CD4-positive, alpha-beta T cell treated with Interleukin-21 for 1 hour (primary cell): ENCODE results near the gene NOXO1.

Source experiments
- DNase-seq: peaks from one replicate; pipeline ENCODE4 v3.0.0-alpha.2; 2020

NOXO1 gene

DNA sequence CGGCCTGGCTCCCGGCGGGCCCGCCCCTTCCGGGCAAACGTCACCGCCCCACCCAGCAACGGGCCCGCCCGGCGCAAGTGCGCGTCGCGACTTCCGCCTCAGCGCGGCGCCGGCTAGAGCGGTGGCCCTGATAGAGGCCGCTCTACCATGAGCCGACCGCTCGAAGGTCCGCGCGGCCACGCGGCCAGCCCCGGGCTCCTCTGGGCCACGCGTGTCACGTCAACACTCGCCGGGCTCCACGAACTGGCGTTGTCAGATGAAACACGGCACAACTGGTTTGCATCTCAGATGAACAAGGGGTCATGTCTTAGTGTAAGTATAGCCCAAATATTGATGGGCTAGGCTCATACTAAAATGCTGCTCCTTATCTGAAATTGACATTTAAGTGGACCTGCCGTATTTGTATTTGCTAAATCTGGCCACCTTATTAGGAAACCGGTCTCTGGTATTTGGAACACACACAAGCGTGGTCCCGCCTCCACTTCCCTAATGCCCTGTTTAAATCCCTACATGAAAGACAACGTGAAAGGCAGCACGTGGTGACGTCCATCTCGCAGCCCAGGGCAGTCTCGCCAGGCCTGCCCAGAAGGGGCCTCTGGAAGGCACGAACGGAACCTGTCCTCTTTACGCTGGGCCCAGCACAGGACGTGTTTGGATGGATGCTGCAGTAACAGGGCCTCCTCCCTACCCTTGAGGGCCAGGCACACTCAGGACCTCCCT, 28.7 kb upstream of the NOXO1 start, which contains the start of gene ZNF598:
TSS of gene ZNF598 (minus strand) at position 31 of the 720 bp plus-strand sequence.
- peak; percentile 80 for DNase-seq

DNA sequence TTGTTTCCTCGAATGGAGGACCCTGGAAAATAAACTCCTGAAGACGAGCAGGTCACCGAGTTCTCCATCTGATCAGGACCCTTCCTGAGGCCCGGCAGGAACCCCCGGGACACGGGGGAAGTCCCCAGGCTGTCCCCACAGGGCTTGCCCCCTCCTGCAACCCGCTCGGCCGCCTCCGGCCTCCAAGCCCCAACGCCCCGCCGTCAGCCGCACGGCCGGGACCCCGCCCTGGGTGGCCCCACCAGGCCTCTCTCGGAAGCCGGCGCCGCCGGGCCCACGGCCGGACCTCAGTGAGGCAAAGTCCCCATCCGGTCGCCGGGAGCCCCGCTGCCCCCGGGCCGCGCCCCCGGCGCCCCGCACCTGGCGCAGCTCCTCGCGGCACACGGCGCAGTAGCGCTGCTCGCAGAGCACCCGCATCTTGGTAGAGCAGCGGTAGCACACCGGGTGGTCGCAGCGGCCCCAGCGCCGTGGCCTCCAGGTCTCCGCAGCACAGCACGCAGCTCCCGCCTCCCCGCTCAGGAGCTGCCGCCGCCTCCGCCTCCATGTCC, 28.0 kb upstream of the NOXO1 start:
- no peak for DNase-seq

DNA sequence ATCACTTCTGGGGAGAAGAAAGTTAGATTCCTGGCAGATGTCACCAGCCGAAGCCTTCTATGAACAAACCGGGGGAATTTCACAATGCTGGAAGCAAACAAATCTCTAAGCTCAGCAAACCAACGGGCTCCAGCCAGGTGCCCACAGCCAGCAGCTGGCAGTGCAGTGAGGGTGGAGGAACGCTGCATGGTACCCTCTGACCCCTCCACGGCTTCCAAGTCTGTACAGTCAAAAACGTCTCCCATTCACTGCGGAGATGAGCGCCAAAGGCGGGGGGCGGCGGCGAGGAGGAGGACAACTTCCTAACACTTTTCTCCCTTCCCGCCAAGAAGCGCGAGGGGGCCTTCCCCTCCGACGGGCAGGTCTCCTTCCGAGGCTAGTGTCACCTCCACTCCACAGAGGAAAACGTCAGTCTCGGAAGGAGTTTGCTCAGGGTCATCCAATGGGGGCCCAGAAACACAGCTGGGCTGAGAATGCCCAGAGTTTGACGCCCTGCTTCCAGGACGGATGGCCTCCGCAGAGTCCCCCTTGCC, 27.4 kb upstream of the NOXO1 start:
- DNase-seq = peak; percentile 34

DNA sequence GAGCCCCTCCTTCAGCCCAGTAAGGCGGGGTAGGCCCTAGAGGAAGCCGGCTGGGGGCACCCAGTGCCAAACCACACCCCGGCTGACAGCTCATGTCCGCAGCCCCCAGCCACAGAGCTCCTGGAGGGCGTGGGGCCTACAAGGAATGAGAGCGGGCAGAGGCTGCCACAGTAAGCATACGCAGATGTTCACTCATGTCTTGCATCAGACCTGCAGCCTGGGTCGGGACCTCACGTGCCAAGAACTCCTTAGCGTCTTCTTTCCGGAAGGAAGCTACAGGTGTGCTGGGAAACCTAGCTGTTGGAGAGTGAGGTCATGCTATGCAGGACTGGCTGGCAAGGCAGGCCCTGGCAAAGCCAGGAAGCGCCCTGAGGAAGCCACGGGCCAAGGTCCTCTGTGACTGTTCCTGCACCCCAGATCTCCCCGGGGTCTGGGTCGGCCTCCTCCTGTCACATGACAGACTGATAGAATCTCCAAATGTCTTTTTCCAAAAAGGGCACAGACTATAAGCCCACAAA, 26.8 kb upstream of the NOXO1 start:
- peak; percentile 33 for DNase-seq

DNA sequence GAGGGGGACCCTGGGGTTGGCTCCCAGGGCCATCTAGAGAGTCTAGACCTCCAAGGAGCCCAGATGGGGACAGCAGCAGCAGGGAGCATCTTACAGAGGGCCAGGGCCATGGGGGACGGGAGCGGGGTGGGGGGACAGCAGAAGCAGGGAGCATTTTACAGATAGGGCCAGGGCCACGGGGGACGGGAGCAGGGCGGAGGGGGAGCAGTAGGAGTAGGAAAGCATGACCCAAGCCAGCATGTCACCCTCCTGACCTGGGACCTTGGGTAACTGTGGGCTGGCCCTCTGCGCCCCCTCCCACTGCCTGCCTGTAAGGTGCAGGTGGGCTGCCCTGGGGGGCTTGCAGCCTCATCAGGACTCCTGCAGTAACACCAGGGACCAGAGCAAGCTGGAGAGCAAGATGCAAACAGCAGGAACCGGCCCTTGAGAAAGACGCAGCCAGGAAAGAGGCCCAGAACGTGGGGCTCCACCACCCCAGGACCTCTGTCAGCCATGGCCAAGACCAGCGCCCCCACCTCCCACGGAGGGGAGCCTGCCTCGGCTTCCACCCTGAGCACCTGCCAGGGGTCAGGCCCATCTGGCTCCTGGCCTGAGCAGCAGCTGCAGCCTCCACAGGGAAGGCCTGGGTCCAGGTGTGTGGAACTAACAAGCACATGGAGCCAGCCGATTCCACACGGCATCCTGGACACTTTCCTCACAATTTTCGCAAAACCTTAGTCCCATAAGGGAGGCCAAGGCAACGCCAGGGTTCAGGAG, 26.0 kb upstream of the NOXO1 start:
- DNase-seq = no peak

DNA sequence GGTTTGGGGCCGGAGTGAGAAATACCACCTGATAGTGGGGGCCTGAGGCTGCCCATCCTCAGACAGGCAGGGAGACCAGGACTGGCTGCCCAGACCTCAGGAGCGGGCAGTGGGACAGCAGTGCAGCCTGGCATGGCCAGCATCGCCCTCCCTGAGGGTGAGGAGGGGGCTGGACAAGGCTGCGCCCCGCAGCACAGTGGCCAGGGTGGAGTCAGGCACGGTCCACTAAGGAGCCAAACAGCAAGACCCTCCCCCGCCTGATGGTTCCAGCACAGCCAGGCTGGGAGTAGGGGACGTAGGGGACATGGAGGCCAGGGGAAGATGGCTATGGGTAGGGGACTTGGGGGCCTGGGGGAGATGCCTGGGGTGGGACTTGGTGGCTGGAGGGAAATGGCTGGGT, 25.0 kb upstream of the NOXO1 start:
- DNase-seq = no peak

DNA sequence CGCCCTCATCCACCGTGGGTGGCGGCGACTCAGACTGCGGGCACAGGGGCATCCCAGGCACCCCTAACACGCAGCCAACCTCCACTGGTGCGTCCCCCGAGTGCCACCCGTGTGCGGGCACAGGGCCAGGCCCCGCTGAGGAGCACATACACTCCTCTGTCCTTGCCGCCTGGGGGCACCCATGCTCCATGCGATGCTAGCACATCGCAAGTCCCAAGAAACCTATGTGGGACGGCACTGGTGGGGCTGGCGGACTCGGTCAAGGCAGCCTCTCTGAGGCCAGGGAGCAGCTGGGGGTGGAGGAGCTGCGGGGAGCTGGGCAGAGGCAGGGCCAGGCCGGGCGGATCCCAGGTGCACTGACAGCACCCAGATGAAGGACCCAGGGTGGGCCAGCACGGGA, 24.4 kb upstream of the NOXO1 start:
- no peak for DNase-seq

DNA sequence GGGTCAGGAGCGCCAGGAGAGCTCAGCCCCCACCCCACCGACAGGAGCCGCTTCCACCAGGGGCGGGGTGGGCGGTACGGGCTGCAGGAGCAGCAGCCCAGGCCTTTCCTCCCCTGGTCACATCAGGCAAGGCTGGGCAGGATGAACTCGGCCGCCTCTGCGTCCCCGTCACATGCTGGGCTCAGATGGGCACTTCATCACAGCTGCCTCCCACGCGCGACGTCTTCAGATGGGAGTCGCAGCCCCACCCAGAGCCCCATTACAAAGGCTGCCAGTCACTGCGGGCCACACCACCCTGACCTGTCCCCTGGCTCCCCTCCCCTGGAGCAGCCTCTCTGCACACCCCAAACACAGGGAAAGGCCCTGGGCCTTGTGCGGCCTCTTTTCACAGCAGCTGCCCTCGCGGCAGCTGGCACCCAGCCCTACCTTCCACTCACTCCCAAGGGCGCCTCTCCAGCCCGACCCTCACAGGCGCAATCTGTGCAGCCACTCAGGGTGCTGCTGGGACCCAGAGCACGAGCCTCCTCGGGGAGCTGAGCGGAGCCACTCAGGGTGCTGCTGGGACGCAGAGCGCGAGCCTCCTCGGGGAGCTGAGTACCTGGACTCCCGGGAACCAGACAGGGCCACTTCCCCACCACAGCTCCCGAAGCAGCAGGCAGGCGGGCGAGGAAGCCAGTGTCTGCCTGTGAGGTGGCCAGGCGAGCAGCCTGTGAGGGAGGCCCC, 23.7 kb upstream of the NOXO1 start:
- no peak for DNase-seq

DNA sequence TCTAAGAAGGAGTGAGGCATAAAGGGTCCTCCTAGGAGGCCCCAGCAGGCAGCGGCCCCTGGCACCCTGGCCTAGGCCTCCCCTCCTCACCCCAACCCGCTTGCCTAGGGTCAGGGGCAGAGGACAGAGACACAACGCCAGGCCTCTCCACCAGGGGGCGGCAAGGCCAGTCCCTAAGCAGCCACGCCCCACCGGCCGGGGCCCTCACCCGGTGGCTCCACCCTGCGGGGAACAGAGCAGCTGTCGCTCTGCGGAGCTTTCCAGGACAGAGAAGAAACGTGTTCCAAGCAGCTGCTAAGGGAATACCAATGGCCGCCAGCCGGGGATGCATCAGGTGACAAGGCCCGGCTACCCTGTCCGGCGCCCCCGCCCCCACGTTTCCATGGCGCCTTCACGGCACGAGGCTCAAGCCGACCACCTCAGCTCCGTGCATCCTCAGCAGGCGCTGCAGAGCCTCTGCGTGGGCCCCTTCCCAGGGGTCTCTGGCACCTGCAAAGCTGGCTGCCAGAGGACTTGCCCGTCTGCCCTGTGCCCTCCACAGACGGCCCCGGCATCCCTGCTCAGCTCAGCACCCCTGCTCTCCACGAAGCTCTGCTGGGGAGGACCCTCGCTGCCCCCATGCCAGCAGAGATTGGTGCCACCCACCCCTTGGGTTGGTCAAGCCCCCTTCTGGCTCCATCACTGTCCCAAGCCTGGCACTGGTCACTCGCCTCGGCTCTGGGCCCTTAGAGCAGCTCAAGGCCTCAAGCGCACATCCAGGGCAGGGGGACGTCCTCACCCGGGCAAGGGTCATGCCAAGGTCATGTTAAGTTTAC, 22.8 kb upstream of the NOXO1 start:
- DNase-seq = peak; percentile 86

DNA sequence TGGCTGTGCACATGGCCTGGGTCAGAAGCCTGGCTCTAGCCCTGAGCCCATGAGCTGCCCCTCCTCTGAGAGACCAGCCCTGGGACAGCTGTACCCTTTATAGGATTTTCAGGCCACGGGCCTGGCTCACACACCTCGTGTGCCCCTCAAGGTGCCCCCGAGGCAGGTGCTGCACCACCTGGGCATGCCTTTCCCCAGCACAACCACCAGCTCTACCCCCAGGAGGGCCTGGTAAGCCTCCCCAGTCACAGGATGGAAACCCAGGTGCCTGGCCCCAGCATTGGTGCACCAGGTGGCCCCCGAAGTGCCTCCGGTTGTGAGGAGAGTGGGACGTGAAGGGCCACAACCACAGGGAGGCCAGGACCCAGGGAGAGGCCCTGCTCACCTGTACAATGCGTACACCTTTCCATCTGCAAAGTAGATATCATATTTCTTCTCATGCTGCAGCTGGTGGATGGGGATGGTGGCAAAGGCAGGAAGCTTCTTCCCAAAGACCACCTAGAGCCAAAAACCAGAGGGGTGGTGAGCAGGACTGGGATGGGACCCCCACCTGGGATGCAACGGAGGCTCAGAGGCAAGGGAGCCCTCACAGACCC, 22.1 kb upstream of the NOXO1 start:
- no peak for DNase-seq

DNA sequence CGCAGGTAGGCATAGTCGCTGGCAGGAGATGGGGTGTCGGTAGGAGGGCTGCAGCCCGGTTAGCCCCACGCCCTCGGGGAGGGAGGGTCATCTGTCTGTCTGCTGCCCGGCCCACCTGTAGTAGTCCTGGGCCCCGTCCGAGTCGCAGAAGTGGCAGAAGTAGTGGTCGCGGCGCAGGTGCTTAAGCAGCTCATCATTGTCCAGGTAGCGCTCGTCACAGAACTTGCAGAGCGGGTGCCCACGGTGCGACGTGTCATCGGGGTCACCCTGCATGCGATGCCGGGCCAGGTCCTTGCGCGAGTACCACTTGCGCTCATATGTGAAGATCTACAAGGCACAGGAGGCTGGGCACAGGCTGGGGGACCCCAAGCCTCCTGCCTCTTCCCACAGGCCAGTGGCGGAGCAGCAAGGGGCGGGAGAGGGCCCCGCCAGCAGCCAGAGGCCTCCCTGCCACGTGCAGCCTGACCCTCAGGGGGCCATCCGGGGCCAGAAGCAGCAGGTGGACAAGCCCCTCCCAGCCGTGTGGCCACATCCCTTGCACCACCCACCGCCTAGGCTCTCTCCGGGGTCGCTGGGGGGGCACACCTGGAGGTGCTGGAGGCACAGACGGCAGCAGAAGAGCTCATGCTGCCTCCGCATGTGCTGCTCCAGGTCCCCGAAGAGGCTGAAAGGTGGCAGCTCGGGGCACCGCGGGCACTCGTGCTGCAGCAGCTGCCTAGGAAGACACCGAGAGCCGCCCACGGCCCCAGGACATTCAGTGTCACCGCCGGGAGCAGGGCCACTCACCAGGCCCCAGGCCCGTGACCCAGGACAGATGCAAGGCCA, 21.3 kb upstream of the NOXO1 start:
- no peak for DNase-seq

DNA sequence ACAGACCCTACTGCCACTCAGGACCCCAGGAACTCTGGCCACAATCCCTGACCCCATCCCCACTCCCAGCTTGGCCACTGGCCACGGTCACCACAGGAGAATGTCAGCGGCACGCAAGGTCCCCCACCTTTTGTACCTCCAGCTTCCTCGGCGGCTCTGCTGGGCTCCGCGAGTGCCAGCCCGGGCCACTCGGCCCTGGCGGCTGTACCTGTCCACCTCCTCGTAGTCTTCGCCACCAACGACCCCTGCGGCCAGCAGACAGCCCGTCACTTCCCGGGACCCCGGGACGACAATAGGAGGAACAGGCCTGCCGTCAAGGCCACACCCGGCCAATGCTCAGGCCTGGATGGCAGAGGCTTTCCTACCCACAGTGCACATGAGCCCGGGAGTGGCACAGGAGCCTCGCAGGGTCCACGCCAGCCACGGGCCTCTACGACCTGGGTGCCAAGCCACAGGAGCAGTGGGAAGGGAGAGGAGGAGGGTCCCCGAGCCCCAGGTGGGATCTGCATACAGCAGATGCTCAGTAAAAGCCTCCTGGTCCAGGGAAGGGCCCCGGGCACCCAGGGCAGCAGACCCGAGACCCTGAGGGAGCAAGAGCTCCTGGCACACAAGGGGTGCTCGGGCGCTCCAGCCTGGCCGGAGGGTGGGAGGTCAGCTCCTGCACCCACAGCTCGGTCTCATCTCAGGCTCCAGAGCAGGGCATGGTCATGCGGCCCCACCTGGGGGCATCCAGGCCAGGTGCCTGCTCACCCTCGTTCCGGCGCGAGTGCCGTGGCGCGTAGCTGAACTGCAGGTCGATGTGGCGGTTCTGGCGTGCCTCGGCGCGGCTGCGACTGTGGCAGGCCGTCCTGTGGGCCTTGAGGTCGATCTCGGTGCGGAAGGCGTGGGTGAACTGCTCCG, 20.4 kb upstream of the NOXO1 start:
- DNase-seq = no peak

DNA sequence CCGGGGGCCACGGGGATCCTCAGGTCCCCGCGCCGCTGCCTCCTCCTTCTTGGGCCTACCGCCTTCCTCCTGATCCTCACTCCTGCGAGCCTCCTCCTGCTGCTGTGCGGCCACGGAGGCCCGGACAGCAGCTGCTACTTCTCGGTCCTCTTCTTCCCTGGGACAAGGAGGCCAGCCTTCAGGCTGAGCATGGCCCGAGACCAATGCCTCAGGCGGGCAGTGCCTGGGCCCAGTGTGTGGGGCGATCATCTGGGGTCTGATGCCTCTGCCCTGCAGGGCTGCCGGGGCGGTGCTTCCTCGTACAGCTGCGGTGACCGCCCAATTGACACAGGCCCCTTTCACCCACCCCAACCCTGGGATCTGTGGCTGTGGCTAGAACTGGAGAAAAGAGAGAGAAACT, 19.8 kb upstream of the NOXO1 start:
- no peak for DNase-seq

DNA sequence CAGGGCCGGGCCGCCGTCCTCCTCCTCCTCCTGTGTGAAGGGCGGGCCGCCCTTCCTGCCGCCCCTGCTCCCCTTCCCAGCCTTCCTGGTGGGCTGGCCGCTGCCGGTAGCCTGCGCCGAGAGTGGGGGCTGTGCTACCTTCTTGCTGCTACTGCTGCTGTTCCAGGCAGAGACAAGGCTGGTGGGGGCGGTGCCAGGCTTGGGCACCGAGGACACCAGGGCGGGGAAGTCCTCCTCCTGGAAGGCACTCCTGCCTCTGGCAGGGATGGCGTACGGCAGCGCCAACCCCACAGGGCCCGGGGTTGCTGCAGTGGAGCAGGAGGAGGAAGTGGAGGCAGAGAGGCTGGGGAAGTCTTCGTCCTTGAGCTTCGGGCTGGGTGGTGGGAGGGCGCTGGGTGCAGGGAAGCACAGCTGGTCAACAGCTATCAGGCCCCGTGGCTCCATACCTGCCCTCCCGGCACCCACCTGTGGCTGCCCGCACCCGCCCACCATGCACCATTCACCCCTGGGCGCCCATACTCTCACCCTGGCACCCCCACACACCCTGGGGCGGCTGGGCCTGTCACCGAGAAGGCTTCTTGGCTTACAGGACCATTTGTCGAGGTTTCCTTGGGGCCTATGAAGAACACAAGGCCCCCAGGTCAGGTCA, 18.7 kb upstream of the NOXO1 start:
- no peak for DNase-seq

DNA sequence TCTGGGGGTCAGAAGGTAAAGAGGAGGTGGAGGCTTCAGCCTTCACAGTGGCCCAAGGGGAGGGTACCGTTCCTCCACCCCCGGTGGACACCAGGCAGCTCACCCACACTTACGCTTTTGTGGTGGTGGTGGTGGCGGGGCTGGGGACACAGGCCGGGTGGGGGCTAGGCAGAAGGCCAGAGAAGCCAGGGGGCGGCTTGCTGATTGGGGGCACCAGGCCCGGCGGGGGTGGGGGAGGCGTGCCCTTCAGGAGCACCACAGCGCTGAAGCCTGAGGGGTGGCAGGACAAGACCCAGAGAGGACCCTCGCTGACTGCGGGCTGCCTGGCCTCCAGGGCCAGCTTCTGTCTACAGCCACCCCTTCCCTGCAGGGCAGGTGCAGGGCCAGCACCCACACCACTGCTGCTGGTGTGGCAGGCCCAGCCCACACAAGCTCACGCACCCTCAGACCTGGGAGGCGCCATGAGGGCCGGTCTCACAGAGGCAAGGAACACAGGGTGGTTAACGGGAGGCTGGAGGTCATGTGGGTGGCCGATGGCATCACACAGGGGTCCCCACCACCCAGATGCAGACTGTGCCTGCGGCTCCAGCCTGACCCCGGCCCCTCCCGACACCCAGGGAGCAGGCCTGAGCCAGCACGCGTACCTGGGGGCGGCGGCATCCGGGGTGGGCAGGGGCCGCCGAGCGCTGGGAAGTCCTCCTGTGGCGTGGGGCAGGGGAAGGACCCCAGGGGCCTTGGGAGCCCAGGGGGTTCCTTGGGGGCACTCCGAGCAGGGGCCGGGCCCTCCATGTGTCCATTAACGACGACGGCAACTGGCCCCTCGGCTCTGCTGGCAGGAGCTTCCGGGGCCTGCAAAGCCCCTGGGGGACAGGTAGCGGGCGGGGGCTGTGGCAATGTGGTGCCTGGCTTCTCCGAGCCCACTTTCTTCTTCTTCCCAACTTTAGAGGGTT, 17.9 kb upstream of the NOXO1 start:
- no peak for DNase-seq

DNA sequence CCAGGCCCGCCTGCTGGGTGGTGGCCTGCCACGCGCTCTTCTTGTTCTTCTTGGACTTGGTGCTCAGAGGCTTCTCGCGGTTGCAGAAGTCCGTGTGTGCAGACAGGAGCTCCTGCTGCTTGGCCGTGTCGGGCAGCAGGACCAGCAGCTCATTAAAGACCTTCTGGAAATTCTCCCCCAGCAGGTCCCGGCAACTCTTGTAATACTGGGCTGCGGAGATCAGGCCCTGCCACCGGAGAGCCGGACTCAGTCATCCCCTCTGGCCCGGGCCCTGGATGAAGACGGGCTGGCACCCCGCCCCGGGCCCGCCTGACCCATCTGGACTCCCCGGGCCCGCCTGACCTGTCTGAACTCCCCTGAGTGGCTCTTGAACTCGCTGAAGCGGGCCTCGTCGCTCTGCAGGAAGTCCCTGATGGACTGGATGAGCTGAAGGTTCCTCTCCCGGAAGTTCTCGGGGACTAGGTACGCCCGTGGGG, 17.1 kb upstream of the NOXO1 start:
- no peak for DNase-seq

DNA sequence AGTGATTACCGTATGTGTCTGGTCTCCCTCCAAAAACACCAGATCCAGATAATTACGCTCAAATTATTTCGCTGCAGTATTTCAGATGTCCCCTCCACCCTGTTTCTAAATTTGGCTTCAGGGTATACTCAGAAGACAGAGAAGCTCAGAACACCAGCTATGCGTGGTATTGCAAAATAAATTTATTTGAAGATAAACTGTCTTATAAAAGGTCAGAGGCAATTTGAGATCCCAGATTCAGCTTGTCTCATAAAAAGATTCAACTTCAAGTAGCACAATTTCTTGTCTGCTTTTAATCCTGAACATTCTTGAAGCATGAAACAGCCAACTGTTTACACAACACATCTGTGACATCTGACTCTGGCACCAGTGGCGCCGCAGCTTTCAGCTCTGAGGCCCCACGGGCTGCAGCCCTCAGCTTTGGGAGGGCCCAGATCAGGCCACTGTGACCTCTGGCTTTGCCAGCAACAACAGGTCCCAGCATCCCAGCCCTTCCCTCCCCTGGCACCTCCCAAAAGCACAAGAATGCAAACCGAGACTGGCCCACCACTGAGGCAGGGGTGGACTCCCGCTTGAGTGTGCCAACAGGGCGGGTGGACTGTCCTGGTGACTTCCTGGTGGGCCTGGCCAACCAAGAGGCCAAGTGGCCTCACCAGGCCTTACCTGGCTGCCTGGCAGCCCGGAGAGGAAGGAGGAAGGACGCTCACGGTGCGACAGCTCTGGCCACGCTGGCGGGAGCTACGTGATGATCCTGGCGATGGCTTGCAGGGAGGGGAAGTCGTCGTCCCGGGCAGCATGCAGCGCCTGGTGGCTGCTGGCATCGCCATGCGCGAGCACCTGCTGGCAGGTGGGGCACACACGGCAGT, 16.5 kb upstream of the NOXO1 start:
- no peak for DNase-seq
